Fibroblast of lung (primary cell): Measurements from ENCODE around the gene PDE3B.

Experiments used
- CTCF ChIP-seq, 2 donors: IDR thresholded peaks in 1 of 2; conservative IDR thresholded peaks in 1 of 2; 1 replicate in 1 of 2; 2 replicates in 1 of 2; pipeline ENCODE4 v1.5.1; 2011 to 2012; ENCODE audit warnings: low read length in 2 of 2, control low read depth in 1 of 2, inconsistent platforms in 1 of 2, low read depth in 1 of 2, mild to moderate bottlenecking in 1 of 2
- EZH2 ChIP-seq: IDR thresholded peaks from 2 replicates; pipeline ENCODE4 v1.5.1; 2012; ENCODE audit warnings: low read length, control low read depth, mild to moderate bottlenecking; ENCODE audit errors: missing control alignments

- TF ChIP-seq CTCF (conservative IDR thresholded peaks at IDR 0.05 in 1 of 2, IDR thresholded peaks at IDR 0.05 in 1 of 2; ENCODE audit: low read depth in 1 of 2, low read length in 2 of 2) (no peak), EZH2 (no peak)
Measured at GRCh38 chr11:14766585-14766984, 123.0 kb downstream of the PDE3B start.
